HG03103 (cell line): ENCODE data around the gene SLAMF7.

Experiments
- ATAC-seq: cut with Tn5 transposase; IDR thresholded peaks from one replicate; pipeline ENCODE4 v1.9.1; 2021; ENCODE audit warnings: low read depth; ENCODE audit not compliant: unreplicated experiment

The SLAMF7 gene

DNA sequence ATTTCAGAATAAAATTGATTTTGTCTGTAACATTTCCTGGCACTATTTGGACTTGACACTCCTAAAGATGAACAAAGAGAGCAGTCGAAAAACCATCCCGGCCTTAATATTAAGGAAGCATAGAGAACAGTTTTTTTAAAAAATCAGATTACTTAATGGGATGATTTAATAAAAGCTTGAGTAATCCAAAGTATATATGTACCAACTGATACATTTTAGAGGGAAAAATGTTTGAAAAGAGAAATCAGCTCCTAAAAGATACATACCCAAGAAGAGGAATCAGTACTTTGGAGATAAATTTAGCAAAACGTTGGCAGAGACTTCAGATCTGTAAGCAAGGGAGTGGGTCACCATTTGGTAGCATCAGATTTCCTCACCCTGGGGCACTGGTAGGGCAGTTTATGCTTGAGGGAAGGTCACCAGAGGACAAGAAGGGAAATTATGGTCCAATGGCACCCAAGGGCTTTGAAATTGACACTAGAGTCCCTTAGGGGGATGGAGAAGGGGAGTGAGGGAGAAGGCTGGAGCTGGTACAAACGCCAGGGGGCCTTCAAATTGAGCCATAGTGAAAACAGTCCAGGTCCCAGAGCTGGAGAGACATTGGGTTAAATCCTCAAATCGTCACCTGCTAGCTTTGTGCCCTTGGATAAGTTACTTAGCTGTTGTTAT lies 5.9 kb downstream of the SLAMF7 start:
- no peak for ATAC-seq

DNA sequence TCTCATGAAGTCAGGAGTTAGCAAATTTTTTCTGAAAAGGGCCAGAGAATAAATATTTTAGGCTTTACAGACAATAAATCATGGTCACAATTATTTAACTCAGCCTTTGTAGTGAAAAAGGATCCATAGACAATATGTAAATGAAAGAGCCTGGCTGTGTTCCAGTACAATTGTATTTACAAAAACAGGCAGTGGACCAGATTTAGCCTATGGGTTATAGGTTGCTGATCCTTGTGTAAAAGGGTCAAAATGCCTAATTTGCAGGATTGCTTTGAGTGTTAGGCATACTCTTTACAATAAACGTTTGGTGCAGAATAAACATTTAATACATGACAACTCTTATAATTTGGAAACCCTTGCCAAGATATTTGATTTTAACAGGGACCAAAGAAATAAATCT lies 6.5 kb downstream of the SLAMF7 start:
- no peak for ATAC-seq

DNA sequence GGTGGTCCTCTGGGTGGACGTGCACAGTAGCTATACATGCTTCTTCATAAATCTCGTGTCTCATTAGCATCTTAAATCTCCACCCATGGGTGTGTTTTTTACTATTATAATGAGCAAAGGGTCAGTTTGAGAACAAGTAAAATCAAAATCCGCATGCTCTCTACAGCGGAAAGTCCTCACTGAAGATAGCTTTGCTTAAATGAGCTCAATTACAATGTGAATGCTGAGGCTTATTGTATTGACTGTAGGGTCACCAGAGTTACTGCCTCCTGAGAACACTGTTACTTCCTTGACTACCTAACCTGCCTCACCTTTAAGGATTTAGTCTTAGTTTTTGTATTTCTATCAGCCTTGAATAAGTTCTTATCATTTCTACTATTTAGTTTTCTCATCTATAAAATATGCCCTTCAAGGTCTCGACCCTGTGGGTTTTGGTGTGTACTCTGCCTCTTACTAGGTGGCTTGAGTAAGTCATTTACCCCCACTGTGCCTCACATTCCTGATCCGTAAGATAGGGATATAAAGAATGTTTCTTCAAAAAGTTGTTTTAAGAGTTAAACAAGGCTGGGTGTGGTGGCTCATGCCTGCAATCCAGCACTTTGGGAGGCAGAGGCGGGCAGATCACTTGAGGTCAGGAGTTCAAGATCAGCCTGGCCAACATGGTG lies 7.9 kb downstream of the SLAMF7 start:
- no peak for ATAC-seq

DNA sequence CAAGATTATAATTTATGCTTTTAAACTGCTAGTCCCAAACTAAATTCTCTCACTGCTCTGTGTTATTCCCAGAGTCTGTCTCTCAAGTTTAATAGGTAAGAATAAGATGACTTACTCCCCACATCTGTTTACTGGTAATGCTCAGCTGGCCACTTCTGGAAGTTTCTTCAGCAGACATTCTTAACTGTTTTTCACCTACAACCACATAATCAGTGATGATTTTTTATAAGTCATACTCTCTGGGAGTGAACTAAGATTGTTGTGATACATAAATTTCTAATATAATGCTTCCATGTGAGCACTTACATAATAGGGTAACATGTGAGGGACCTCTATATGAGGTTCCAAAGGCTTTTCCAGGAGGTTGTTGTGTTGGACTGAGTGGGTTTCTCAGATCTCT lies 8.7 kb downstream of the SLAMF7 start:
- no peak for ATAC-seq

DNA sequence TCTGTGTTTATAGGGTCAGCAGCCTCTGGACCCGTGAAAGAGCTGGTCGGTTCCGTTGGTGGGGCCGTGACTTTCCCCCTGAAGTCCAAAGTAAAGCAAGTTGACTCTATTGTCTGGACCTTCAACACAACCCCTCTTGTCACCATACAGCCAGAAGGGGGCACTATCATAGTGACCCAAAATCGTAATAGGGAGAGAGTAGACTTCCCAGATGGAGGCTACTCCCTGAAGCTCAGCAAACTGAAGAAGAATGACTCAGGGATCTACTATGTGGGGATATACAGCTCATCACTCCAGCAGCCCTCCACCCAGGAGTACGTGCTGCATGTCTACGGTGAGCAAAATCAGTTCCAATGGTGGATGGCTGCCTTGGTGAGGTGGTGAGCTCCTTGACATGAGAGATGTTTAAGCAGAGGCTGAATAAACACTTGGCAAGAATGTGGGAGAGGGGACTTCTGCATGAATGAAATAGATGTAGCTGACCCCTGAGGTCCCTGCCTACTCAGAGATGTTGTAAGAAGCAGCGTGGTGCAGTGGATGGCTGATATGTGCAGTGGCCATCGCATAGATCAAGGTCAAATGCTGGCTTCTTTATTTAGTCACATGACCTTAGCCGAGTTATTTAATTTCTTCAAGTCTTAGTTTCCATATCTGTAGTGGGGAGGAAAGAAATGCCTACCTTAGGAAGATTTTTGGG lies 9.3 kb downstream of the SLAMF7 start:
- no peak for ATAC-seq

DNA sequence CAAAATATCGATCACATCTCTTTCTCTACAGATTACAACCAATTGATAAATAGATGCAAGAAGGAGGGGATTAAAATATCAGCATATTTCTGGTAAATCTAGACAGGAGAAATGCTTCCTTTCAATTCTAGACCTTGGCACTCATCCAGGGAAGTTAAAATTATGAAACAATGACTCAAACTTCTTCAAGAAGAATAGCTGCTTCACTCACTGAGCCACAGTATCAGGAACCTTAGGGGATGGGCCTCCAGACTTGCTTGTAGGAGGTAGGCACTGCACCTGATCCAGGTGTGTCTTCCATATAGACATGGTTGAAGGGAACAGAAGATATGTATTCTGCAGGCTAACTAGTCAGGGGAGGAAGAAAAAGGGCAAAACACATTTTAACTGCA lies 9.8 kb downstream of the SLAMF7 start:
- no peak for ATAC-seq

DNA sequence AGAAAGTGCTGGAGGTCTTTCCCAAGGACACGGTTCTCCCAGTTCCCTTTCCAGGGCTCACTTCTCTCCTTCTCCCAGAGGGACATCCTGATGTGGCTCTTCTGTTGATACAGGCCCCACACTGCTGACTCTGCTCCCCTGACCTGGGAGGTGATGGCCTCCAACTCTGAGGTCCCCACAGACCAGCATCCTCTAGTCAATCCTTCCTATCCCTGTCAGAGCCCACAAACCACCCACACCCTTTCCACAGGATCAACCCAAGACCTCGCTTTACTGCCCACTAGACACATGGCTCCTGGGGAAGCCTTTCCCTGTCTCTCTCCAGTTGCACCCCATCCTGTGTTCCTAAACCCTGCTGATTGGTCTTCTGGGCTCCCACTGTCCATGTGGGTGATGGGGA lies 11.6 kb downstream of the SLAMF7 start:
- ATAC-seq: no peak

DNA sequence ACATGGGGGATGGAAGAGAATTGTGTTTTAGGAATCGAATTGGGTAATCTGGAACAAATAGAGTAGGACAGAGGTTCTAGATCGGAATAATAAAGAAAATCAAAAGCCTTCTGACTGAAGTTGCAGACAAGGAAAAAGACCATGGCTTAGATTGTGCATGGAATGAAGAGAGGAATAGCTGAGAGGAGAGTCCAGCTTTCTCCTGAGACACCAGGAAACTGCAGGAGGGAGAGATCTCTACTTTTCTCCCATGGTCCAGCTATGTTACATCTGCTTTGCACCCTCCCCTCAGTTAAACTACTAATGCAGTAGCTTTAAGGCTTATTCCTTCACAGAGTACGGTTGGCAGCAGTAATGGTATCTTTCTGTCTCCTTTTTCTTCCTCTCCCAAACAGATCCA lies 13.4 kb downstream of the SLAMF7 start:
- no peak for ATAC-seq

DNA sequence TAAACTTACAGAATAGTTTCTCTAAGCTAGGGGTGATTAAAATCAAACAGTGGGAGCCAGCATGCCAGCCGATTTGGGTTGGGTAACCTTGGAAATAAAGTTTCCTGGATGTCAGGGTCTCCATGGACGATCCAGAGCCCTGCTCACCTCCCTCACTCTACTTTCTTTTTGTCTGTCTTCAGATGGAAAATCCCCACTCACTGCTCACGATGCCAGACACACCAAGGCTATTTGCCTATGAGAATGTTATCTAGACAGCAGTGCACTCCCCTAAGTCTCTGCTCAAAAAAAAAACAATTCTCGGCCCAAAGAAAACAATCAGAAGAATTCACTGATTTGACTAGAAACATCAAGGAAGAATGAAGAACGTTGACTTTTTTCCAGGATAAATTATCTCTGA lies 13.9 kb downstream of the SLAMF7 start:
- ATAC-seq: no peak

DNA sequence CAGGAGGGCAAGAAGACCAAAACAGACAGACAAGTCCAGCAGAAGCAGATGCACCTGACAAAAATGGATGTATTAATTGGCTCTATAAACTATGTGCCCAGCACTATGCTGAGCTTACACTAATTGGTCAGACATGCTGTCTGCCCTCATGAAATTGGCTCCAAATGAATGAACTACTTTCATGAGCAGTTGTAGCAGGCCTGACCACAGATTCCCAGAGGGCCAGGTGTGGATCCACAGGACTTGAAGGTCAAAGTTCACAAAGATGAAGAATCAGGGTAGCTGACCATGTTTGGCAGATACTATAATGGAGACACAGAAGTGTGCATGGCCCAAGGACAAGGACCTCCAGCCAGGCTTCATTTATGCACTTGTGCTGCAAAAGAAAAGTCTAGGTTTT lies 14.5 kb downstream of the SLAMF7 start:
- ATAC-seq: no peak

DNA sequence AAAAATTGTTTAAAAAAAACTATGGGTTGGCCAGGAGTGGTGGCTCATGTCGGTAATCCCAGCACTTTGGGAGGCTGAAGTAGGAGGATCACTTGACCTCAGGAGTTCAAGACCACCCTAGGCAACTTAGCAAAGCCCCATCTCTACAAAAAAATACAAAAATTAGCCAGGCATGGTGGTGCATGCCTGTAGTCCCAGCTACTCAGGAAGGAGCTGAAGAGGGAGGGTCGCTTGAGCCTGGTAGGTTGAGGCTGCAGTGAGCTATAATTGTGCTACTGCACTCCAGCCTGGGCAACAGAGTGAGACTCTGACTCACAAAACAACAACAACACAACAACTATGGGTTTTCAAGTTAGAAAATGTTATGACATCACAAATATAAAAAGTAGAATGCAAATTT lies 16.4 kb downstream of the SLAMF7 start:
- ATAC-seq: no peak

DNA sequence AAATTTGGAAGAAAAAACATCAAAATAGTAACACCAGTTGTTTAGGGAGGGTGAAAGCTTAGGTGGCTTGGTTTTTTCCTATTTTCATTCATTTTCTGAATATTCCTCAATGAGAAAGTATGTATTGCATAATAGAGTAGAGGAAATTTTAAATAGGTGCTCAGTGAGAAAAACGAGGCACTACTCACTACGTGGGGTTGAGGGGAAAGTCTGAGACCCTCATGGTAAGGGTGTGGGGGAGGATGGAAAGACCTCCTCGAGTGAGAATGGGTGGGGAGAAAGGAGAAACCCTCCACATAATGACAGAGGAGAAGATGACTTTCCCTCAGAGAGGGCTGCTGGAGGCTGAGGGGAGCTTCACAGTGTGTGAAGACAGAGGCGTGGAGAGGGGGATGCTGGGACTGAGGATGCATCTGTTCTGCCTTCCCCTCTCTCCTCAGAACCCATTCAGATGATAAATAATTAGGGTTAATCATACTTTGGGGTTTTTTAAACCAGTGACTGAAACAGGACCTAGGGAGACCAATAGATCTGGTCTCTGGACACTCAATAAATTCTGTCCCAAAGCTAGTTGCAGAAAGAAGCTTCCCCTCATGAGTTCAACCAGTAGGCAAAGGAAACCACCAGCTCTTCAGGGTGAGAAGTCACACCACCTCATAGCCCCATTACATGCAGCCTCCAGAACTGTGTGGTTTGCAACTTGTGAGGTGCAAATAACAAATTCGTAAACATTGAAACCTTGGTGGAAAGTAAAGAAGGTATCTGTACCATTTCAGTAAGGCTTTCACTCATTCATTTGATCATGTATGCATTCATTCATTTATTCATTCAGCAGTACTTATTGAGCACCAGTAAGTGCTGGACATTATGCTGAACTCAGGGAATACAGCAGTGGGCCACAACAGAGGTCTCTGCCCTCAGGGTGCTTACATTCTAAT lies 17.1 kb downstream of the SLAMF7 start:
- no peak for ATAC-seq

DNA sequence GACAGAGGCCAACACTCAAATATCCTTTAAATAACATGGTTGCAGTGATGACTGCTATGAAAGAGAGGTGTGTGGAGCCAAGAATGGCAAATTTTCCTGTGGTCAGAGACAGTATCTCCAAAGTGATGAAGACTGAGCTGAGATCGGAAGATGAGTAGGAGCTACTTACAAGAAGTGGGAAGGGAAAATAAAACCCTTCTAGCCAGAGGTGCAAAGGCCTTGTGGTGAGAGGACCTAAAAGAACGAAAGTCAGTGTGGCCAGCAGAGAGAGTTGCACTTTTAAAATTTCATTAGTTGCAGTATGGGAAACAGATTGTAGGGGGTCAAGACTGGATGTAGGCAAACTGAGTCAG lies 17.8 kb downstream of the SLAMF7 start:
- ATAC-seq: no peak

DNA sequence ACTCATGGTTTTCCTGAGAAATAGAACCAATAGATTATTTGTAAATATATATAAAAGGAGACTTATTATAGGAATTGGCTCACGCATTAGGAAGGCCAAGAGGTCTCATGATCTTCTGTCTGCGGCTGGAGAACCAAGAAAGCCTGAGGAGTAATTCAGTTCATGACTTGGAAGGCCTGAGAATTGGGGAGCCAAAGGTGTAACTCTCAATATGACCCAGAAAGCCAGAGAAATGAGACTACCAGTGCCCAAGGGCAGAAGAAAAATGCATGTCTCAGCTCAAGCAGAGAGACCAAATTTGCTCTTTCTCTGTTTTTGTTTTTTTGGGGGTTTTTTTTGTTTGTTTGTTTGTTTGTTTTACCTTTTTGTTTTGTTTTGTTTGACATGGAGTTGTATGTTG lies 19.5 kb downstream of the SLAMF7 start:
- no peak for ATAC-seq

DNA sequence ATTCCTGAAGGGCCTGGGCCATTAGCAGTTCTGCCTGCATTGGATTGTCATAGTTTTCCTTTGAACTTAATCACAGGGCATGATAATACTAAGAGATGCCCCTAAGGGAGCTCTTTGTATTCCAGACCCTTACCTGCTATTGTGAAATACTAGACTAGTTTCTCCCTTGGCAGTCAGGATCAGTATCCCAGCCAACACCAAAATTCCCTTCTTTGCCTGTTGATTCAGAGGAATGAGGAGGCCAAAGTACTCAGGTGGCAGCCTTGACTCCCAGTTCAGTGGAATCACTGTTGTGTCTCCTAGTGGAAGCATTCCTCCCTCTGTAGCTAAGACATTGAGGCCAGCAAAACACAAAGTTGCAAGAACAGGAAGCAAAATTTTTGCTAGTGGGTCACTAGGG lies 20.7 kb downstream of the SLAMF7 start:
- ATAC-seq: no peak

DNA sequence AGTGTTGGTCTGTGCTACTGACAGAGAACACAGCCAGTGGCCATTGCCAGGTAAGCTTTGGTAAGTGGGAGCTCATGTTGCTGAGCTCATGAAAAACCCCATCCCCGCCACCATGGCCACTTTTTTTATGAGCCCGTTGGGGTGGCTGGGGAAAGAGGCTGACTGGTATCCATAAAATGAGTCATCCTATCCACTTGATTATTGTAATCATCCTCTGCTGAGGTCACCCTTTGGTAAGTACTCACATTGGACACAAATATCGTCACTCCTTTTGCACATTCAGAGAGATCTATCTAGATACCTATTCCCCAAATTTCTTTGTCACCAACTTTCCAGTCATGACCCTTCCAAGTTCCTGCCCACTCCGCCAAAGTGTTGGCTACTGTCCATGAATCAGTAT lies 22.0 kb downstream of the SLAMF7 start:
- no peak for ATAC-seq

DNA sequence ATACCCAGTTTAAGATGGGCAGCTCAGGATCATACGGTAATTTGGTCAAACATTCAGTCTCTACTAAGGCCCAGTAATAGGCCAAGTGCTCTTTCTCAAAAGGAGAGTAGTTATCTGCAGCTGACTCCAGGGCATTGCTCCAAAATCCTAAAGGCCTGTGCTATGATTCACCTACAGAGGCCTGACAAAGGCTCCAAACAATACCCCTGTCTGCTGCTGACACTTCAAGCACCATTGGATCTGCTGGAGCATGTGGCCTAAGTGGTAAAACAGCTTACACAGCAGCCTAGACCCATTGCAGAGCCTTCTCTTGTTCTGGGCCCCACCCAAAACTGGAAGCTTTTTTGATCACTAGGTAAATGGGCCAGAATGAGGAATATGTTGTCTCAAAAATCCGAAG lies 22.8 kb downstream of the SLAMF7 start:
- no peak for ATAC-seq

DNA sequence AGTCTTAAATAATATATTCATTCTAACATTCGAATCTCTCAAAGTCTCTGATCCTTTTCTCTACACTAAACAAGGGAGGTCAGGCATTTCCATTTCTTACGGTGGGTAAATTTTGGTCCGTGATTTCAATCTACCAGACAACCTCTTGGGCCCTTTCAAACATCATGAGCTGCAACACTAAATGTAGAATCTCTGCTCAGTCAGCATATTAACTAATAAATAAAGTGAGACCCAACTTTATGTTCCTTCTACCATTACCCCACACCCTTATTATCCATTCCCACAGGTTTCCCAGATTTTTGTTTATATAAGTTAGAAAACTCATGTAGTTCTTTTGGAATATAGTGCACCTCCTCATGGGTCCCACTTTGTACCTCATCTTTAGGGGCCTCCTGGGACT lies 24.9 kb downstream of the SLAMF7 start:
- ATAC-seq: no peak

DNA sequence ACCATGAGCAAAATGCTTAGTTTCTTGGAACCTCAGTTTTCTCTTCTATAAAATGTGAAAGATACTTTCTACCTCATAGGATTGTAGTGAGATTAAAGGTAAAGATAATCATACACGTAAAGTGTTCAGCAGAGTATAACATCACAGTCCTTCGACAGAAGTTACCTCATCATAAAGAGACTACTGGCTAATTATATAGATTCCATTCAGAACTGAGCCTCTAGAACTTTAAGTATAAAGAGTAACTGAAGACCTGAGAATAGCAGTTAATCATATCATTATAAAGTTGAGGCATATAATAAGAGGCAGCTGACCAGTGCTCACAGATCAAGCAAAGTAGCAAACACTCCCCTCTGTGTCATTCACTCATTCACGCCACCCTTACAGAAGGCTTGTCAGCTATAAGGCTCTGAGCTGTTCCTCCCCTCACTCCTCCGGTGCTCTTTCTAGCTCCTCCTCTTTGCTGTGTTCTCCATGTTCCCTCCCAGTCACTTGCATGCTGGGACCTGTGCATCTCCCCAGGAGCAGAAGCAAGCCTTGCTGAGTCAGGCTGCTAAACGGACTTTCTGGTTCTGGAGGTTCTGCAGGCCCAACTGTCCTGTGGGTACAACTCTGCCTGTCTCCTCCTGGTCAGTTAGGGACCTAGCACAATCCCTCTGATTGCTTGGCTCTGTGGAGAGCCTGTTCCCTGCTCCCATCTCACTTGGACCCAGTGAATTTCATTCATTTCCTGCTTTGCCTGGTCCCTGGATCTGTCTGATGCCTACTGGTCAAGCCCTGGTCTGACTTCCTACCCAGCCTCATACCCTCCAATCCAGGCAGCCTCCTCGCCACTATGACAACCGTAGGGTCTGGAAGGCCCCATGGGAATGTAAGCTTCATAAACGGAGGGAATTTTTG lies 28.6 kb downstream of the SLAMF7 start:
- no peak for ATAC-seq

DNA sequence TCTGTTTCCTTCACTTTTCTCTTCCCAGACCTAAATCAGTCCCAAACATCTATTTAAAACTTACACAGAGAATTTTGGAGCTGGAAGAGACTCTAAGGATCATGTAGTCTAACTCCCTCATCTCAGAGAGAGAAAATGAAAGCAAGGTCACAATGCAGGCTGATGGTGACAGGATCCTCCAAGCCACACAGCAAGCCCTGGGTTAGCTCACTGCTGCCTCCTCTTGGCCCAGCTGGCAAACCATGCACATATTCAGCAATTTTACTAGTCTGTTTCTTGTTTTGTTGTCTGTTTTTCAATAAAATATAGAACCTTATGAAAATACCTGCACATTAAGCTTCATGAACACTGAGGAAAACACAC lies 29.2 kb downstream of the SLAMF7 start:
- no peak for ATAC-seq
